ENCODE results near the gene USP33. TPM values are rescaled to one million over a fixed set of nuclear protein-coding genes. Genes with fewer than 3 reads are reported as not detected.

The USP33 gene
- total and polyA plus RNA-seq, 9 of the 15 experiments (the other 6 are each of a cell fraction or from before 2014, with no cell fraction given), result 22.4 to 83.5 (median 44.7) TPM

- TF ChIP-seq RERE (CRISPR knock-in tag; IDR thresholded peaks at IDR 0.05; ENCODE audit: borderline replicate concordance), result no peak
- TF ChIP-seq PYGO2 (tag; IDR thresholded peaks at IDR 0.05), result no peak
- no peak for TF ChIP-seq GATA2 (CRISPR knock-in tag; IDR thresholded peaks at IDR 0.05)
- no peak for TF ChIP-seq HOXB6 (CRISPR knock-in tag; IDR thresholded peaks at IDR 0.05; ENCODE audit: borderline replicate concordance)
- TF ChIP-seq NFRKB (IDR thresholded peaks at IDR 0.05; ENCODE audit: low read depth), result peak; percentile 85
- peak; percentile 48; the same call in 1 of the 2 replicates for TF ChIP-seq MBD2 (IDR thresholded peaks at IDR 0.05; ENCODE audit: borderline replicate concordance, low read depth)
- no peak for TF ChIP-seq SREBF2 (CRISPR knock-in tag; IDR thresholded peaks at IDR 0.05)
- peak; percentile 33; the same call in 1 of the 2 replicates for TF ChIP-seq C11orf30 (IDR thresholded peaks at IDR 0.05; ENCODE audit: low read depth)
- no peak for TF ChIP-seq RNF2 (IDR thresholded peaks at IDR 0.05)
- no peak for TF ChIP-seq HDAC8 (tag; IDR thresholded peaks at IDR 0.05)
- TF ChIP-seq KLF1 (tag; IDR thresholded peaks at IDR 0.05), result no peak
- TF ChIP-seq ZNF766 (CRISPR knock-in tag; conservative IDR thresholded peaks at IDR 0.05), result 0 out of 2 replicates have a peak, but pooled peaks have one; percentile 59
- peak; percentile 82 for TF ChIP-seq NKRF (IDR thresholded peaks at IDR 0.05; ENCODE audit: borderline replicate concordance)
- TF ChIP-seq ETV6 (IDR thresholded peaks at IDR 0.05; ENCODE audit: borderline replicate concordance in 1 of 2, low read depth in 2 of 2, low read length in 1 of 2), result no peak
- TF ChIP-seq ETV6 (CRISPR knock-in tag; IDR thresholded peaks at IDR 0.05; ENCODE audit: borderline replicate concordance), result no peak
- no peak for TF ChIP-seq ARID2 (IDR thresholded peaks at IDR 0.05)
- 0 out of 4 replicates have a peak, but pooled peaks of 1 of the 2 experiments have one; percentile 61 for TF ChIP-seq UBTF (IDR thresholded peaks at IDR 0.05; ENCODE audit: borderline replicate concordance in 1 of 2, low read depth in 2 of 2, low read length in 2 of 2)
Observed at GRCh38 chr1:77779529-77780281, 20.1 kb upstream of the USP33 start, which contains the start of gene MIGA1 (continued).
